ENCODE measurements around the gene RNU2-63P.
"Not testable (repeated sequence)": the region's sequence is repeated elsewhere in the genome, so short reads cannot be mapped to it uniquely, and the experiment has no call there.

RNU2-63P gene

GRCh38 chr2:88016086-88016959 lies at the start of gene RNU2-63P:
Gene RNU2-63P (minus strand): TSS chr2:88016547.
- peak; percentile 64 to 71 for DNase-seq (ENCODE audit: low read depth in 2 of 2)

DNA sequence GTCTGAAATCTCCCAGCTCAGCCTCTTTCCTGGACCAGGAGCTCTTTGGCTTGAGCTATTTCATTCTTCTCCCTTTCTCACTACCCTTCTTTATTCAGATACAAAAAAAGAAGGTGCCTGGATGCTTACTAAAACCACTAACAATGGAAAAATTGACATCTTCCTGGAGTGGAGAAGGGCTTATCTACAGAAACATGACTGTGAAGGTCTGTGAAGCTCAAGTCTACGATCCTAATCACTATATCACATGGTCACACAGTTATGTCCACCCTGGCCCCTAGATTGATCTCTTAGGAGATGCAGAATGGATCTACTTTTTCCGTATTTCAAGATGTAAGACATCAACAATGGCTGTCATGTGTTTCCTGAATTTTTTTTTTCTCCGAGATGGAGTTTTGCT lies 44.9 kb upstream of the RNU2-63P start:
- DNase-seq (ENCODE audit: low read depth in 2 of 2): no peak

GRCh38 chr2:88060907-88061275 lies 44.5 kb upstream of the RNU2-63P start:
- DNase-seq (ENCODE audit: low read depth in 2 of 2): no peak

GRCh38 chr2:88059979-88060906 lies 43.9 kb upstream of the RNU2-63P start:
- DNase-seq (ENCODE audit: low read depth in 2 of 2): no peak

GRCh38 chr2:88058191-88058590 lies 41.8 kb upstream of the RNU2-63P start:
- DNase-seq (ENCODE audit: low read depth in 2 of 2): no peak

- no peak for DNase-seq (ENCODE audit: low read depth in 2 of 2)
Measured at GRCh38 chr2:88057437-88057844, 41.1 kb upstream of the RNU2-63P start.

- DNase-seq (ENCODE audit: low read depth in 2 of 2): peak; percentile 84 to 92
Measured at GRCh38 chr2:88055371-88056128, 39.2 kb upstream of the RNU2-63P start, which contains the start of gene KRCC1. Gene KRCC1 (minus strand): TSS chr2:88055783. CDS start chr2:88028563, 27,220 bp downstream.

- no peak for DNase-seq (ENCODE audit: low read depth in 2 of 2)
Measured at GRCh38 chr2:88054782-88055370, 38.5 kb upstream of the RNU2-63P start.

- DNase-seq (ENCODE audit: low read depth in 2 of 2): no peak
Measured at GRCh38 chr2:88053934-88054781, 37.8 kb upstream of the RNU2-63P start.

DNA sequence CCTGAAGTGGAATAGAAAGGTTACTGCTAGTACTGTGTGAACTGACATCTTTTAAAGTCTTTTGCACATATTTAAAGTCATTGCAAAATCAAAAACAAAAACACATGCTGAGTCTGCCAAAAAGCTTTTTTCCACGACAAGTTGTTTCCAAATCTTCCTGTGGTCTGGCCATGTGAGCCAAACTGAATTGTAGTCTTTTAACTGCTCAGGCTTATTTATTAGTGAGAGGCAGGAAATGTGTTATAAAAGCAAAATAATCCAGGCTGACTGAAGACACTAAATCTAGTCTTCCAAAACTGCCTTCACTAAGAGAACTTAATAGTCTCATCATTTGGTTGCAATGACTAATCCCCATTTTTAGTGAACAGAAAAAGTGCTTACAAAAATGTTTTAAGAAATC lies 36.9 kb upstream of the RNU2-63P start:
- no peak for DNase-seq (ENCODE audit: low read depth in 2 of 2)

- no peak for DNase-seq (ENCODE audit: low read depth in 2 of 2)
Measured at GRCh38 chr2:88051792-88052191, 35.4 kb upstream of the RNU2-63P start.

- no peak for DNase-seq (ENCODE audit: low read depth in 2 of 2)
Measured at GRCh38 chr2:88049622-88050021, 33.3 kb upstream of the RNU2-63P start.

GRCh38 chr2:88048541-88048940 lies 32.2 kb upstream of the RNU2-63P start:
- DNase-seq (ENCODE audit: low read depth in 2 of 2): no peak

- DNase-seq (ENCODE audit: low read depth in 2 of 2): not testable (repeated sequence)
Measured at GRCh38 chr2:88045561-88045960, 29.2 kb upstream of the RNU2-63P start.

DNA sequence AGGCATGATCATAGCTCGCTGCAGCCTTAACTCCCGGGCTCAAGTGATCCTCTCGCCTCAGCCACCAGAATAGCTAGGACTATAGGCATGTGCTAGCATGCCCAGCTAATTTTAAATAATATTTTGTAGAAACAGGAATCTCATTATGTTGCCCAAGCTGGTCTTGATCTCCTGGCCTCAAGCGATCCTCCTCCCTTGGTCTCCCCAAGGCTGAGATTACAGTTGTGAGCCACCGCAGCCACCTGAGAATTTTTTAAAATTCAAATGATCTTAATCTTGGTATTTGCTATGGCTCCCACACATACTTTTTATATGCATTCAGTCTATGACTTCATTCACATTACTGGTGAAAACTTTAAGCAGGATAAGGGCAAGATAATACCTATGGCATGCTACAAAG lies 26.1 kb upstream of the RNU2-63P start:
- DNase-seq (ENCODE audit: low read depth in 2 of 2): no peak

GRCh38 chr2:88038263-88039105 lies 22.1 kb upstream of the RNU2-63P start:
- no peak for DNase-seq (ENCODE audit: low read depth in 2 of 2)

- DNase-seq (ENCODE audit: low read depth in 2 of 2): no peak
Measured at GRCh38 chr2:88036606-88037005, 20.3 kb upstream of the RNU2-63P start.

GRCh38 chr2:88036182-88036581 lies 19.8 kb upstream of the RNU2-63P start:
- DNase-seq (ENCODE audit: low read depth in 2 of 2): no peak

- no peak for DNase-seq (ENCODE audit: low read depth in 2 of 2)
Measured at GRCh38 chr2:88032070-88032702, 15.8 kb upstream of the RNU2-63P start.
